Activated T-helper 17 cell treated with anti-CD3 and anti-CD28 coated beads, Interleukin-2, amount 50 U/mL, for 72 hours (primary cell): ENCODE results near the gene ATP5PO. TPM values are rescaled to one million over a fixed set of nuclear protein-coding genes. Genes with fewer than 3 reads are reported as not detected.
"Not testable (repeated sequence)": the region's sequence is repeated elsewhere in the genome, so short reads cannot be mapped to it uniquely, and the experiment has no call there.

Source experiments
- ATAC-seq: fragments of 150-1000 bp; cut with Tn5 transposase; replicated peaks from 2 replicates; pipeline ENCODE4 v1.10.0; 2021; ENCODE audit warnings: mild to moderate bottlenecking, moderate library complexity
- H3K27ac Mint-ChIP-seq: one replicate; pipeline ENCODE4 v1.8.0; 2022; ENCODE audit warnings: mixed read lengths
- H3K27me3 Mint-ChIP-seq: one replicate; pipeline ENCODE4 v1.8.0; 2022; ENCODE audit warnings: mixed read lengths
- H3K36me3 Mint-ChIP-seq: one replicate; pipeline ENCODE4 v1.8.0; 2022; ENCODE audit warnings: low read depth, mild to moderate bottlenecking, mixed read lengths
- H3K4me1 Mint-ChIP-seq: one replicate; pipeline ENCODE4 v1.8.0; 2022; ENCODE audit warnings: mixed read lengths
- H3K4me3 Mint-ChIP-seq: one replicate; pipeline ENCODE4 v1.8.0; 2022; ENCODE audit warnings: mild to moderate bottlenecking, mixed read lengths
- H3K9me3 Mint-ChIP-seq: one replicate; pipeline ENCODE4 v1.8.0; 2022; ENCODE audit warnings: mixed read lengths
- total RNA-seq, 2 donors: library from RNA; stranded (reverse); gene quantifications; one replicate each; pipeline ENCODE4 v1.2.3, GENCODE V29; 2022

The ATP5PO gene
- total RNA-seq, 2 donors from 2014 or later = 203 to 227 TPM

DNA sequence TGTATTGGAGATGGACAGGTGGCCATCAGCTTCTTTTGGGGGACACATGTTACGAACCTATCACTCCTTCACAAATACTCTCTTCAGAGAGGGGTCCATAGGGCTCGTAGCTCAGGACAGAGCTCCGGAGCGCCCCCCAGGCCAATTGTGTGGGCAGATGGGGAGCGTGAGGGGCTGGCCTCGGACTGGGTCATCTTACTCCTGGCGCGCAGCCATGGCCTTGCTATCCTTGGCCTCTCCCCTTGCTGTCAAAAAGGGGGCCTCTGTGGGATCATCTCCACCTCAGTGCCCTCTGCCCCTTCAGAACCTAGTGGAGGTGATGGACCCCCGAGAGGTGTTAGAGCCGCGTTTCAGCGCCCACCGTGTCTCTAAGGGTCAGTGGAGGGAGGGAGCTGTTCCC, 35.0 kb downstream of the ATP5PO start:
- no peak for ATAC-seq
- Mint-ChIP-seq H3K9me3 (no peaks in the 10 kb centered on the region), H3K27me3 (peaks cover 12% of the 10 kb centered on the region), H3K4me3 (no peak overlapping the region), H3K36me3 (no peaks in the 10 kb centered on the region), H3K4me1 (no peaks in the 10 kb centered on the region), H3K27ac (no peak overlapping the region)

DNA sequence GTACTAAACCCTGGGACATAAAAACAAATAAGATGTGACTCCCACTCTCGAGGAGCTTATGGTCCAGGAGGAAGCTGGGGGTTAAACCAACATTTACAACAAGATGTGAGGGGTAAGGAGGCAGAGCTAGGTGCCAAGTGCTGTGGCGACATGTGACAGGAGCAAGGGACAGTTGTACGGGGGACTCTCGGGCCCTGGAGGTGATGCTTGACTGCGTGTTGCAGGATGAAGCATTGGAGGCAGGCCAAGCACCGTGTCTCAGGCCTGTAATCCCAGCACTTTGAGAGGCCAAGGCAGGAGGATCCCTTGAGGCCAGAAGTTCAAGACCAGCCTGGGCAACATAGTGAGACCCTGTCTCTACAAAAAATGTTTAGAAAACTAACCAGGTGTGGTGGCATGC, 36.8 kb downstream of the ATP5PO start:
- no peaks in the 10 kb centered on the region for H3K36me3 Mint-ChIP-seq
- H3K4me1 Mint-ChIP-seq = no peaks in the 10 kb centered on the region
- H3K9me3 Mint-ChIP-seq = no peaks in the 10 kb centered on the region
- no peak for ATAC-seq
- peaks cover 4% of the 10 kb centered on the region for H3K27me3 Mint-ChIP-seq
- H3K4me3 Mint-ChIP-seq = no peak overlapping the region
- H3K27ac Mint-ChIP-seq = no peak overlapping the region

DNA sequence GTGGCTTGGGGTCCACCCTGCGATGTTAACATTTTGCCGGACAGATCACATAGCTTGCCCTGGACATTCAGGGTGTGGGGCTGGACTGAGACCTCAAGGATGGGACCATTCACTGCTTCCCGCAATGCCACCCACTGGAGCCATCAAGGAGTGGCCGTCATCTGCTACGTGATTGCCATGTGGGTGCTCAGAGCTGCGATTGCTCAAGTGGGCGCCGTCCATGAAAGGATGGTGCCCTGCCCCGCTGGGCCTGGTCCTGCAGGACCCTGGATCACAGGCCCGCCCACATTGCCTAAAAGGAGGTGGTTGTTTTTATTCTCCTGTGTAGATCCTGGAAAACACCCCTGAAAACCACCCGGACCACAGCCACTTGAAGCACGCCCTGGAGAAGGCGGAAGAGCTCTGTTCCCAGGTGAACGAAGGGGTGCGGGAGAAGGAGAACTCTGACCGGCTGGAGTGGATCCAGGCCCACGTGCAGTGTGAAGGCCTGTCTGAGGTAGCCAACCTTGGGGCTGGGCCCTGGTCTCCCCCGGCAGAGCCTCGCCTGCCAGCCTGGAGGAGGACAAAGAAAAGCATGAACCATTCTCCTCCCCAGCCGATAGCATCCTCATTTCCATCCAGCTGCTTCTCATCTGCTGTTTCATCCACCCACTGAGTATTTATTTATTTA, 40.4 kb downstream of the ATP5PO start:
- Mint-ChIP-seq H3K4me1 (no peaks in the 10 kb centered on the region), H3K27me3 (peaks cover 4% of the 10 kb centered on the region), H3K4me3 (no peak overlapping the region), H3K27ac (no peak overlapping the region), H3K9me3 (no peaks in the 10 kb centered on the region), H3K36me3 (no peaks in the 10 kb centered on the region)
- ATAC-seq = no peak

DNA sequence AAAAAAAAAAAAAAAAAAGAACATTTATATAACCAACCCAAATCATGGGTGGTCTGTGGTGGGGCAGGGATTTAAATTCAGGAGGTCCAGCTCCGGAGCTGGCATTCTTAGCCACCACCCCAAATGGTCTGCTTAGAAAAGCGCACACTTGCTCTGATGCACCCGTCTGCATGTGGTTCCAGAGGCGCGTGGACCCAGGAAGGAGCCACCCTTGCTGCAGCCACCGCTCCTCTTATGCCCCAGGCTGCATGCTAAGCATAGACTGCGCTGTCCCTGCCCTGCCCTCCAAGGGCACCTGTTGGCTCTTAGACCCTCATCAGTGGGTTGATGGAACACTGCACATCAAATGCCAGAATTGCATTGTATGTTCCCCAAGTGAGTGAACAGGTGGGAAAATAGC, 41.4 kb downstream of the ATP5PO start:
- no peak for ATAC-seq
- Mint-ChIP-seq H3K4me1 (no peaks in the 10 kb centered on the region), H3K4me3 (no peak overlapping the region), H3K27me3 (peaks cover 4% of the 10 kb centered on the region), H3K9me3 (no peaks in the 10 kb centered on the region), H3K36me3 (no peaks in the 10 kb centered on the region), H3K27ac (no peak overlapping the region)

DNA sequence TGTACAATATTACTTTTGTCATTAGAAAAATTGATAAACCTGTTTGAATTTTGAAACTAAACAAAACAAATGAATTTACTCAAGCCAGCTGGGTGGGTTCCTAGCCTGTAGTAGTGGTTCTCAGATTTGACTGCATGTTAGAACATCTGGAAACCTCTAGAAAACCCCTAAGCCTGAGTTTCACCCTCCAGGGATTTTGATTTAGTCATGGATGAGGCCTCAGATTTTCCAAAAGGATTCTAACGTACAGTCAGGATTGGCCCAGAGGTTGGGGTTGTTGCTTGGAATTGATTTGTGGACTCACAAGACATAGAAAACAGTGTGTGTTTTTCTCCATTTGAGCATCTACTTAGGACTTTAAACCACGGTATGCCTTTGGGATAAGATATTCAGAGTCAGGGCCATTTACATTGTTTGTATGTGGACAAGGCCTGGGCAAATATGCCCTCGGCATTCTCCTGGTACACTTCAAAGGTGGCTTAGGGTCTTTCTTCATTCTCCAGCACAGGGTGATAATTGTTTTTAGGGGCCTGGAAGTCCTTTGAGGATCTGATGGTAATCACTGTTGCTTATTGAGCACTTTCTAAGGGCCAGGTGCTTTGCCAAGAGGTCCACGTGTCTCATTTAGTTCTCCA, 42.6 kb downstream of the ATP5PO start:
- no peaks in the 10 kb centered on the region for H3K4me1 Mint-ChIP-seq
- no peak overlapping the region for H3K27ac Mint-ChIP-seq
- peaks cover 4% of the 10 kb centered on the region for H3K27me3 Mint-ChIP-seq
- no peaks in the 10 kb centered on the region for H3K36me3 Mint-ChIP-seq
- H3K9me3 Mint-ChIP-seq = no peaks in the 10 kb centered on the region
- ATAC-seq = no peak
- H3K4me3 Mint-ChIP-seq = no peak overlapping the region

DNA sequence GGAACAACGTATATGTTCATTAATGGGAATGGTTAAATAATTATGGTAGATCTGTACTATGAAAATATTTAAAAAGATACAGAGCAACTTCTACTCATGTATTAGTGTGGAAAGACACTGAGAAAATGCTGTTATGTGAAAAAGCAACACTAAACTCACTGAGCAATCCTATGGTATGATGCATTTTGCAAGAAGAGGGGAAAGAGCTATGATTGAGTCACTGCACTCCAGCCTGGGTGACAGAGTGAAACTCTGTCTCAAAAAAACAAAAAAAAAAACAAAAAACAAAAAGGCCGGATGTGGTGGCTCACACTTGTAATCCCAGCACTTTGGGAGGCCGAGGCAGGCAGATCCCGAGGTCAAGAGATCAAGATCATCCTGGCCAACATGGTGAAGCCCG, 44.4 kb downstream of the ATP5PO start:
- H3K27ac Mint-ChIP-seq = no peak overlapping the region
- no peak overlapping the region for H3K4me3 Mint-ChIP-seq
- H3K27me3 Mint-ChIP-seq = no peaks in the 10 kb centered on the region
- no peaks in the 10 kb centered on the region for H3K36me3 Mint-ChIP-seq
- no peaks in the 10 kb centered on the region for H3K9me3 Mint-ChIP-seq
- no peaks in the 10 kb centered on the region for H3K4me1 Mint-ChIP-seq
- ATAC-seq = no peak

DNA sequence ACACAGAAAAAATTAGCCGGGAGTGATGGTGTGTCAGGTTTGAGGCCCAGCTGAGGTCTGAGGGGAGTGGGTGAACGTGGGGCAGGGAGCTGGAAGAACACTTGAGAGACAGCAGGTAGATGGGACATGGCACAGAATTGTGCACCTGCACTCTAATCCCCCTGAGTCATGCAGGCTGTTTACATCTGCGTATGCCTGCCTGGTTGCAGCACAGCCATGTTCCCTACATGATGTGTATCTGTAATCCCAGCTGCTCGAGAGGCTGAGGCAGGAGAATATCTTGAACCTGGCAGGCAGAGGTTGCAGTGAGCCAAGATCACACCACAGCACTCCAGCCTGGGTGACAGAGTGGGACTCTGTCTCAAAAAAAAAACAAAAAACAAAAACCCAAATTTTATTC, 44.8 kb downstream of the ATP5PO start:
- Mint-ChIP-seq H3K9me3 (no peaks in the 10 kb centered on the region), H3K27ac (no peak overlapping the region), H3K4me3 (no peak overlapping the region), H3K36me3 (no peaks in the 10 kb centered on the region), H3K27me3 (no peaks in the 10 kb centered on the region), H3K4me1 (no peaks in the 10 kb centered on the region)
- no peak for ATAC-seq

DNA sequence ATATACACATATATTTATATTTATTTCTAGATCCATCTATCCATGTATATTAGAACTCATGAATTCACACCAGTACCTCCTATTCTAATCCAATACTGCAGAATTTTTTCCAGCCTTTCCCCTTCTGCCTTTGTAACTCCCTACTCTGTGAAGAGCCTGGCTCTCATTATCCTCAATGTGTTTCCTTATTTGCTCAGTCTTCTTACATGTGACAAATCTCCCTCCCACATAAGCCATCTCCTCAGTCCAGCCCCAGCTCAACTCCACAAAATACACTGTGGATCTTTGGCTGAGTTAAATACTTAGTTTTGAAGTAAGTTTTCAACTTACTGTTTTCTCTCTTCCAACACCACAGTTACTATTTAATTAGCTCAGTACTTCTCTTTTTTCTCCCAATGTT, 45.7 kb downstream of the ATP5PO start:
- no peak for ATAC-seq
- no peaks in the 10 kb centered on the region for H3K36me3 Mint-ChIP-seq
- peaks cover 1% of the 10 kb centered on the region for H3K27me3 Mint-ChIP-seq

DNA sequence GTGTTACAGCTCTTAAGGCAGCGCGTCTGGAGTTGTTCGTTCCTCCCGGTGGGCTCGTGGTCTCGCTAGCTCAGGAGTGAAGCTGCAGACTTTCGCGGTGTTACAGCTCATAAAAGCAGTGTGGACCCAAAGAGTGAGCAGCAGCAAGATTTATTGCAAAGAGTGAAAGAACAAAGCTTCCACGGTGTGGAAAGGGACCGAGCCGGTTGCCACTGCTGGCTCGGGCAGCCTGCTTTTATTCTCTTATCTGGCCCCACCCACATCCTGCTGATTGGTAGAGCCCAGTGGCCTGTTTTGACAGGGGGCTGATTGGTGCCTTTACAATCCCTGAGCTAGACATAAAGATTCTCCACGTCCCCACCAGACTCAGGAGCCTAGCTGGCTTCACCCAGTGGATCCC, 47.7 kb downstream of the ATP5PO start:
- not testable (repeated sequence) for H3K27me3 Mint-ChIP-seq, ATAC-seq, H3K36me3 Mint-ChIP-seq, H3K9me3 Mint-ChIP-seq, H3K27ac Mint-ChIP-seq, H3K4me1 Mint-ChIP-seq
- H3K4me3 Mint-ChIP-seq = peak overlapping the region; percentile 22

More for the DNA sequence above, 45.7 kb downstream of the ATP5PO start:
- H3K4me3 Mint-ChIP-seq = no peak overlapping the region
- H3K27ac Mint-ChIP-seq = no peak overlapping the region
- no peaks in the 10 kb centered on the region for H3K4me1 Mint-ChIP-seq
- no peaks in the 10 kb centered on the region for H3K9me3 Mint-ChIP-seq

DNA sequence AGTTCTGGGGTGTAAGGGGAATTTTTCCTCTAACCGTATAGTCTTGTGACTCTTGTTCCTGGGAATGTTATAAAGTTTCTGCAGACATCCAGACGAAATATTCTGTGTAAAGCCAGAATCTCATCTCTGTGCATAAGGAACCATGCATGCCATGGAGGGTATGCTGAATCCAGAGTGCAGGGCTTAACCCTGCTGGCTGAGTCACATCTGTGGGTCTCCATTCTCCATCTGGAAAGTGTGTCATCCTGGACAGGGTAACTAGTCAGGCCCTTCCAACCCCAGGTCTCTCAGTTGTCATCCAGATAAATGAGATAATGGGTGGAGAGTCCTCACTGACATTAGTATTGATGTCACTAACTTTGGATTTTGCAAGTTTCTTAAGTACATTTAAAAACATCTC, 48.8 kb downstream of the ATP5PO start:
- no peaks in the 10 kb centered on the region for H3K9me3 Mint-ChIP-seq
- H3K36me3 Mint-ChIP-seq = no peaks in the 10 kb centered on the region
- ATAC-seq = no peak
- H3K27me3 Mint-ChIP-seq = peaks cover 3% of the 10 kb centered on the region
- no peak overlapping the region for H3K27ac Mint-ChIP-seq
- no peaks in the 10 kb centered on the region for H3K4me1 Mint-ChIP-seq
- H3K4me3 Mint-ChIP-seq = no peak overlapping the region

DNA sequence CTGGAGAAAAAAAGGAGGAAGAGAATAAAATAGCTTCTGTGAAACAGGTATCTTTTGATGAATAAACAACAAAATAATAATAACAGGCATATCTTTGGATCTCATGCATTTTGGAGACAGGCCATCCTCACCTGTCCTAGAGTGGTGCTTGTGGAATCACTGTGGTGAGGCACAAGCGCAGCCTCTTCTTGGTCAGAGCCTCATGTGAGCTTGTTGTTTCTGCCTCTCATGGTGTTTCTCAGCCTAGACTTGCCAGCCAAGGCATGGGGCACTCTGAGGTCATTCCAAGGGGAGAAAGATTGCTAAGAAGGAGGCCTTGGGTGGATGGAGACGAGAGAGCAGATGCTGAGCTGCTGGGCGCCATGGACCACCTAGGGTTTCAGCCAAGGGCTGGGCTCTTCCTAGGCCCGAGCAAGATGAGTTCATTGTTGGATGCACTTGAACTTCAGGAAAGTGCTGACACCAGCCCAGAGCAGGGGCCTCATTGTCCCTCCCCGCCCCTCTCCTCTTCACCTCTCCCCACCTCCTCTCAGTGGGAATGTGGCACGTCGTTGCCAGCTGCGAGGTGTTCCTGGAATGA, 49.5 kb downstream of the ATP5PO start:
- Mint-ChIP-seq H3K36me3 (no peaks in the 10 kb centered on the region), H3K27me3 (peaks cover 3% of the 10 kb centered on the region), H3K4me3 (no peak overlapping the region), H3K27ac (no peak overlapping the region), H3K4me1 (no peaks in the 10 kb centered on the region), H3K9me3 (no peaks in the 10 kb centered on the region)
- no peak for ATAC-seq

DNA sequence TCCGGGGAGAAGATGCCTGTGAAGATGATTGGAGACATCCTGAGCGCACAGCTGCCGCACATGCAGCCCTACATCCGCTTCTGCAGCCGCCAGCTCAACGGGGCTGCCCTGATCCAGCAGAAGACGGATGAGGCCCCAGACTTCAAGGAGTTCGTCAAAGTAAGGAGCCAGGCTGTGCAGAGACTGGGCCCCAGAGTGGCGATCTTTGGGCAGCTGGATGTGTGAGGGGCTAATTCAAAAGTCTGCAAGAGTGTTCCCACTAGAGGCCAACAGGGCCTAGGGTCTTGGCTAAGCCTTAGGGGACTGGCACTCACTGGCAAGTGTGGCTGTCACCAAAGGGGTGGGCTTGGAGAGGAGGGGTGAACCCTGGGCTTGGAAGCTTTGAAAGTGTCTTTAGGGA, 50.4 kb downstream of the ATP5PO start:
- H3K27ac Mint-ChIP-seq = no peak overlapping the region

DNA sequence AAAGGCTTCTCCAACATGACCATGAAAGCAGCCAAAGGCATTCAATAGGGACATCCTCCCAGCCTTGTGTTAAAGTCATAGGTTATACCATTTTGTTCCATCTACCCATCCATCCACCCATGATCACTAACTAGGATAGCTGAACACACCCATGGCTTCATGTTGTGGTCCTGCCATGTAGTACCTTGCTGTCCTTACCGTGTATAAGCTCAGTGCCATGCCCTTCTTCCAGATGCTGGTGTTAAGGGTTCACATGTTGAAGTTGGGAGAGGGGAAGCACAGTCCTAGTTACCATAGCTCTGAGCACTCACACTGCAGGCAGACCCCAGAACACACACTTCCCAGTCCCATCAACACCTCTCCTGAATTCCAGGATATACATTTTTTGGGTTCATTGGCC, 51.5 kb downstream of the ATP5PO start:
- H3K27ac Mint-ChIP-seq = no peak overlapping the region
- H3K36me3 Mint-ChIP-seq = no peaks in the 10 kb centered on the region
- no peak for ATAC-seq
- no peak overlapping the region for H3K4me3 Mint-ChIP-seq
- H3K27me3 Mint-ChIP-seq = peaks cover 6% of the 10 kb centered on the region
- no peaks in the 10 kb centered on the region for H3K9me3 Mint-ChIP-seq
- no peaks in the 10 kb centered on the region for H3K4me1 Mint-ChIP-seq

More for the DNA sequence above, 50.4 kb downstream of the ATP5PO start:
- no peaks in the 10 kb centered on the region for H3K36me3 Mint-ChIP-seq
- H3K4me3 Mint-ChIP-seq = no peak overlapping the region
- H3K9me3 Mint-ChIP-seq = no peaks in the 10 kb centered on the region
- no peak for ATAC-seq
- peaks cover 6% of the 10 kb centered on the region for H3K27me3 Mint-ChIP-seq
- H3K4me1 Mint-ChIP-seq = no peaks in the 10 kb centered on the region

DNA sequence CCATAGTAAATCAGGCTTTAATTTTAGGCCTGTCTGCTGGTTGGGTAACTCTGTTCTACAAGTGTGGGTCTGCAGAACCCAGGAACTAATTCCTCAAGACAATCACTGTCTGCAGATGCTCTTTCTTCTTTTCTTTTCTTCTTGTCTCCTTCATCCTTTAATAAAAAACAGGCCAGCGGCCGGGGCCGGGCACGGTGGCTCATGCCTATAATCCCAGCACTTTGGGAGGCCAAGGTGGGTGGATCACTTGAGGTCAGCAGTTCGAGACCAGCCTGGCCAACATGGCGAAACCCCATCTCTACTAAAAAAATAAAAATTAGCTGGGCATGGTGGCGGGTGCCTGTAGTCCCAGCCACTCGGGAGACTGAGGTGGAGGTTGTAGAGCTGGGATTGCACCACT, 52.4 kb downstream of the ATP5PO start:
- not testable (repeated sequence) for ATAC-seq, H3K27ac Mint-ChIP-seq, H3K4me1 Mint-ChIP-seq, H3K27me3 Mint-ChIP-seq, H3K4me3 Mint-ChIP-seq, H3K36me3 Mint-ChIP-seq, H3K9me3 Mint-ChIP-seq

DNA sequence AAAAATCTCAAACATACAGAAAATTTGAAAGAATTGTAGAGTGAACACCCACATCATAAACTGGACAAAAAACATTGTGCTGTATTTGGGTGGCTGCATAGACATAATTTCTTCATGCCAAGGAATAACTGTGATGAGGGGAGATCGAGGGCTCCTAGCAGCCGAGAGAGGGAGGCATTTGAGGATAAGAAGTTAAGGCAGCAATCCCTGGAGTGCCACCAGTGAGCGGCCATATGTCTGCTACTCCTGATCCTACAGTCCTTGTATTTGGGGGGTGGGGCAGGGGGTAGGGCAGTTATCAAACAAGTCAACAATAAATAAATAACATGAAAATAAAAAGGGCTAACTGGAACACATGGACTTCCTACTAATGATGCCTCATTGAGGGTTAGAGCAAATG, 54.5 kb downstream of the ATP5PO start:
- H3K27ac Mint-ChIP-seq = no peak overlapping the region
- H3K36me3 Mint-ChIP-seq = no peaks in the 10 kb centered on the region
- no peaks in the 10 kb centered on the region for H3K4me1 Mint-ChIP-seq
- no peak overlapping the region for H3K4me3 Mint-ChIP-seq
- H3K27me3 Mint-ChIP-seq = peaks cover 6% of the 10 kb centered on the region
- H3K9me3 Mint-ChIP-seq = no peaks in the 10 kb centered on the region
- no peak for ATAC-seq
